Trophoblast cell (in vitro differentiated cells and primary cell): Measurements from ENCODE around the gene KCNJ12.

ENCODE experiments used
- DNase-seq, 2 donors: peaks; one replicate each; pipeline ENCODE4 v3.0.0-alpha.2; 2016
- H2AFZ ChIP-seq: 2 replicates; pipeline ENCODE4 v1.6.1; 2013; ENCODE audit warnings: low read length, moderate library complexity, mild to moderate bottlenecking; ENCODE audit not compliant: insufficient read depth, poor library complexity
- H2AK5ac ChIP-seq: 2 replicates; pipeline ENCODE4 v1.6.1; 2013; ENCODE audit warnings: mild to moderate bottlenecking, low read length
- H2BK120ac ChIP-seq: 2 replicates; pipeline ENCODE4 v1.6.1; 2013; ENCODE audit warnings: low read length, mild to moderate bottlenecking, moderate library complexity; ENCODE audit not compliant: insufficient read depth, poor library complexity
- H2BK12ac ChIP-seq: 2 replicates; pipeline ENCODE4 v1.6.1; 2013; ENCODE audit warnings: mild to moderate bottlenecking, low read length, moderate library complexity
- H2BK5ac ChIP-seq: 2 replicates; pipeline ENCODE4 v1.6.1; 2013; ENCODE audit warnings: low read length, low read depth, moderate library complexity, mild to moderate bottlenecking; ENCODE audit not compliant: poor library complexity
- H3K14ac ChIP-seq: 2 replicates; pipeline ENCODE4 v1.6.1; 2013; ENCODE audit warnings: mild to moderate bottlenecking, low read length
- H3K18ac ChIP-seq: 2 replicates; pipeline ENCODE4 v1.6.1; 2013; ENCODE audit warnings: mild to moderate bottlenecking, low read length
- H3K23ac ChIP-seq: 2 replicates; pipeline ENCODE4 v1.6.1; 2013; ENCODE audit warnings: low read length
- H3K27ac ChIP-seq: 2 replicates; pipeline ENCODE4 v1.5.1; 2013; ENCODE audit warnings: low read depth, mild to moderate bottlenecking, inconsistent platforms, low read length, moderate library complexity
- H3K27me3 ChIP-seq: 2 replicates; pipeline ENCODE4 v1.6.1; 2013; ENCODE audit warnings: inconsistent platforms, mild to moderate bottlenecking, low read length, moderate library complexity; ENCODE audit not compliant: insufficient read depth
- H3K36me3 ChIP-seq, 2 experiments: 1 replicate in 1 of 2; 2 replicates in 1 of 2; pipeline ENCODE4 v1.6.1; 2013; ENCODE audit warnings: low read length in 2 of 2, mild to moderate bottlenecking in 2 of 2, moderate library complexity in 1 of 2; ENCODE audit not compliant: insufficient read depth in 2 of 2, control insufficient read depth in 1 of 2
- H3K4ac ChIP-seq: 2 replicates; pipeline ENCODE4 v1.6.1; 2013; ENCODE audit warnings: low read depth, mild to moderate bottlenecking, low read length, moderate library complexity
- H3K4me1 ChIP-seq, 2 experiments: 1 replicate in 1 of 2; 2 replicates in 1 of 2; pipeline ENCODE4 v1.6.1; 2013; ENCODE audit warnings: low read length in 2 of 2, mild to moderate bottlenecking in 2 of 2, moderate library complexity in 1 of 2; ENCODE audit not compliant: insufficient read depth in 2 of 2, control insufficient read depth in 1 of 2
- H3K4me2 ChIP-seq: 2 replicates; pipeline ENCODE4 v1.6.1; 2013; ENCODE audit warnings: inconsistent platforms, mild to moderate bottlenecking, low read length, moderate library complexity
- H3K4me3 ChIP-seq: 2 replicates; pipeline ENCODE4 v1.5.1; 2013; ENCODE audit warnings: mild to moderate bottlenecking, low read depth, low read length, inconsistent platforms
- H3K79me1 ChIP-seq: one replicate; pipeline ENCODE4 v1.6.1; 2013; ENCODE audit warnings: low read length
- H3K79me2 ChIP-seq: 2 replicates; pipeline ENCODE4 v1.6.1; 2013; ENCODE audit warnings: low read length, mild to moderate bottlenecking; ENCODE audit not compliant: control insufficient read depth, insufficient read depth, poor library complexity
- H3K9ac ChIP-seq: 2 replicates; pipeline ENCODE4 v1.6.1; 2013; ENCODE audit warnings: mild to moderate bottlenecking, low read length
- H3K9me3 ChIP-seq: 2 replicates; pipeline ENCODE4 v1.6.1; 2013; ENCODE audit warnings: low read depth, mild to moderate bottlenecking, control low read depth, inconsistent platforms, low read length; ENCODE audit not compliant: insufficient read depth
- H4K12ac ChIP-seq: 2 replicates; pipeline ENCODE4 v1.6.1; 2013; ENCODE audit warnings: low read depth, mild to moderate bottlenecking, low read length, moderate library complexity
- H4K8ac ChIP-seq: 2 replicates; pipeline ENCODE4 v1.6.1; 2013; ENCODE audit warnings: low read depth, mild to moderate bottlenecking, low read length, moderate library complexity
- H4K91ac ChIP-seq: one replicate; pipeline ENCODE4 v1.6.1; 2013; ENCODE audit warnings: low read depth, mild to moderate bottlenecking, low read length, moderate library complexity
- WGBS: extraction: QIAGEN DNeasy Blood & Tissue Kit; methylation state at CpG from one replicate; pipeline ENCODE4 v1.1.7; 2013; ENCODE audit warnings: missing lambda C conversion rate; ENCODE audit not compliant: insufficient read length, insufficient coverage; ENCODE audit errors: extremely low coverage; 5-methylcytosine and 5-hydroxymethylcytosine counted together

The KCNJ12 gene

GRCh38 chr17:21377705-21378396, 1.7 kb downstream of the KCNJ12 start:
- Histone ChIP-seq H3K18ac (no peak overlapping the region), H3K79me1 (no peaks in the 10 kb centered on the region), H2BK5ac (no peak overlapping the region), H3K23ac (no peak overlapping the region), H3K4me1 (peaks cover 8 to 11% of the 10 kb centered on the region in 2 experiments), H2AFZ (no peak overlapping the region), H2AK5ac (no peak overlapping the region), H2BK12ac (no peak overlapping the region), H3K4me2 (peak overlapping the region; percentile 71), H3K4ac (no peak overlapping the region), H3K79me2 (no peaks in the 10 kb centered on the region), H4K12ac (no peak overlapping the region), H3K27me3 (peaks cover 40% of the 10 kb centered on the region), H3K9me3 (peaks cover 5% of the 10 kb centered on the region), H4K91ac (no peak overlapping the region), H3K27ac (no peak overlapping the region), H3K9ac (no peak overlapping the region), H3K4me3 (peak overlapping the region; percentile 2), H3K36me3 (no peaks in the 10 kb centered on the region), H4K8ac (no peak overlapping the region), H2BK120ac (no peak overlapping the region), H3K14ac (no peak overlapping the region)
- WGBS, result no CpG with 5 or more reads among the region's 43 CpGs
- DNase-seq, result no peak

GRCh38 chr17:21378553-21378952, 2.4 kb downstream of the KCNJ12 start:
- DNase-seq, result no peak
- Histone ChIP-seq H3K36me3 (no peaks in the 10 kb centered on the region), H3K18ac (no peak overlapping the region), H2BK12ac (no peak overlapping the region), H3K9me3 (peaks cover 5% of the 10 kb centered on the region), H4K91ac (no peak overlapping the region), H3K4me3 (no peak overlapping the region), H3K4ac (no peak overlapping the region), H3K23ac (no peak overlapping the region), H3K14ac (no peak overlapping the region), H2BK120ac (no peak overlapping the region), H2BK5ac (no peak overlapping the region), H3K4me2 (no peak overlapping the region), H2AK5ac (no peak overlapping the region), H3K4me1 (peaks cover 8 to 11% of the 10 kb centered on the region in 2 experiments), H3K27ac (no peak overlapping the region), H3K79me1 (no peaks in the 10 kb centered on the region), H4K8ac (no peak overlapping the region), H4K12ac (no peak overlapping the region), H3K27me3 (peaks cover 40% of the 10 kb centered on the region), H2AFZ (no peak overlapping the region), H3K9ac (no peak overlapping the region), H3K79me2 (no peaks in the 10 kb centered on the region)
- no CpG with 5 or more reads among the region's 5 CpGs for WGBS

- H3K18ac ChIP-seq, result no peak overlapping the region
- H3K9me3 ChIP-seq, result peaks cover 5% of the 10 kb centered on the region
- H2BK120ac ChIP-seq, result no peak overlapping the region
- H3K27ac ChIP-seq, result no peak overlapping the region
- no peak overlapping the region for H3K9ac ChIP-seq
- no peak overlapping the region for H4K91ac ChIP-seq
- no peak overlapping the region for H4K8ac ChIP-seq
- no peak overlapping the region for H3K23ac ChIP-seq
- H3K79me2 ChIP-seq, result no peaks in the 10 kb centered on the region
- H3K4me1 ChIP-seq, result peaks cover 8 to 11% of the 10 kb centered on the region in 2 experiments
- no peaks in the 10 kb centered on the region for H3K36me3 ChIP-seq
- H3K14ac ChIP-seq, result no peak overlapping the region
- no peak overlapping the region for H3K4me2 ChIP-seq
- H4K12ac ChIP-seq, result no peak overlapping the region
- no peak for DNase-seq
- no CpG with 5 or more reads among the region's 17 CpGs for WGBS
- H3K79me1 ChIP-seq, result no peaks in the 10 kb centered on the region
- H2BK5ac ChIP-seq, result no peak overlapping the region
- no peak overlapping the region for H2AK5ac ChIP-seq
- H3K4ac ChIP-seq, result no peak overlapping the region
- peaks cover 40% of the 10 kb centered on the region for H3K27me3 ChIP-seq
- H2BK12ac ChIP-seq, result no peak overlapping the region
- no peak overlapping the region for H3K4me3 ChIP-seq
- no peak overlapping the region for H2AFZ ChIP-seq
These were observed 3.0 kb downstream of the KCNJ12 start for GRCh38 chr17:21379080-21379711.

GRCh38 chr17:21380659-21381058, 4.5 kb downstream of the KCNJ12 start:
- Histone ChIP-seq H2BK5ac (no peak overlapping the region), H3K27me3 (peaks cover 33% of the 10 kb centered on the region), H3K4me3 (no peak overlapping the region), H4K91ac (no peak overlapping the region), H3K79me1 (no peaks in the 10 kb centered on the region), H3K4me2 (no peak overlapping the region), H2BK12ac (no peak overlapping the region), H3K9ac (no peak overlapping the region), H3K9me3 (peaks cover 4% of the 10 kb centered on the region), H3K79me2 (no peaks in the 10 kb centered on the region), H3K23ac (no peak overlapping the region), H2AFZ (no peak overlapping the region), H2BK120ac (no peak overlapping the region), H4K8ac (no peak overlapping the region), H2AK5ac (no peak overlapping the region), H3K4ac (no peak overlapping the region), H3K14ac (no peak overlapping the region), H3K18ac (no peak overlapping the region), H3K36me3 (no peaks in the 10 kb centered on the region), H3K27ac (no peak overlapping the region), H4K12ac (no peak overlapping the region), H3K4me1 (peaks cover 8 to 11% of the 10 kb centered on the region in 2 experiments)
- no peak for DNase-seq
- no CpG with 5 or more reads among the region's 3 CpGs for WGBS
